ENCODE data around the gene IMPG1.

IMPG1 gene

DNA sequence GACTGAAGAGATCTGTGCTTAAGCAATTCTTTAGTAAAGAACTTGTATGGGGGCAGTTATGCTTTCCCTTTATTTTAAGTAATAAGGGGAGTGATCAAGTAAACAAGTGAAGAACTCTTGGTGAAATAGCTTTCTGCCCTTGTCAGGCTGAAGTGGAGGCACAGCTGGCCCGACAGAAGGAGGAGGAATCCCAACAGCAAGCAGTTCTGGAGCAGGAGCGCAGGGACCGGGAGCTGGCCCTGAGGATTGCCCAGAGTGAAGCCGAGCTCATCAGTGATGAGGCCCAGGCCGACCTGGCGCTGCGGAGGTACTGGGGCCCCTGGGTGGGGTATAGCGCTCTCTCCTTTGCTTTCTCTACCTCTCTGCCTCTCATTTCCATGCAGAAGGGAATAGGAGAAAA is 180.1 kb downstream of the IMPG1 start:
- DNase-seq: no peak

DNA sequence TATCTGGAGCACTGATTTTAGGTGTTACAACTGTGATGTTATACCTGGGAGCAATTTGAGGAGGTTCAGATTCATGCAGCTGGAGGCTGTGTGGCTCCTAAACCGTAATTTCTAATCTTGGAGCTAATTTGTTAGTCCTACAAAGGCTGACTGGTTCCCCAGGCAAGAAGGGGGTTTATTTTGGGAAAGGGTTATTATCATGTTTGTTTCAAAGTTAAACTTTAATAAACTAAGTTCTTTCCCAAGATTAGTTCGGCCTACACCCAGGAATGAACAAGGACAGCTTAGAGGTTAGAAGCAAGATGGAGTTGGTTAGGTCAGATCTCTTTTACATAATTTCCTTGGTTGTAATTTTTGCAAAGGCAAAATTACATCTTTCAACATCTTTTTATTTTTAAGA is 187.6 kb downstream of the IMPG1 start:
- DNase-seq: no peak

DNA sequence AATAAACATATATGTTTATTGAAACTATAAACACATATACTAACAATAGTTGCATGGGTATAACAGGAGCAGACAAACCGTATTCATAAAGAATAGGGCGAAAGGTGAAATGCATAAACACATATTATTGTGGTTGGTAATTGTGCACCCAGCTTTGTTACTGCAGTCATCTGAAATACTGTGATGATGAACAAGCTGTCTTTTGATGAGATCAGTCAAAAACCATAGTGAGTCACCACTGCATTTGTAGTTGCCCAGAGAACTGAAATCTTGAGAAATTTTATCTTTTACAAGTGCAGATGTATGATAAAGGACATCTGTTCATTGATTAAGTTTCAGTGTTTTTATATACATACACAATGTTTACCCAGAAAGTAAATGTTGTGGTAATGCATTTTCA is 189.7 kb downstream of the IMPG1 start:
- no peak for DNase-seq

DNA sequence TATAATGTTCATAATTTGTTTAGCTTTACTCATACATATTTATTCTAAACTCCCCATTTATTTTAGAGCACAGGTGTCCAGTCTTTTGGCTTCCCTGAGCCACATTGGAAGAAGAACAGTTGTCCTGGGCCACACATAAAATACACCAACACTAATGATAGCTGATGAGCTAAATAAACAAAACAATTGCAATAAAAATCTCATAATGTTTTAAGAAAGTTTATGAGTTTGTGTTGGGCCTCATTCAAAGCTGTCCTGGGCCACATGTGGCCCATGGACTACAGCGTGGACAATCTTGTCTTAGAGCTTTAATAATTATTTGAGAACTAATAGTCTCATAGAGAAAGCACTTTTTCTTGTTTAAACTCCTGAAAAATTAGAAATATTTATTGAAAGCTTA is 192.2 kb downstream of the IMPG1 start:
- DNase-seq: no peak

DNA sequence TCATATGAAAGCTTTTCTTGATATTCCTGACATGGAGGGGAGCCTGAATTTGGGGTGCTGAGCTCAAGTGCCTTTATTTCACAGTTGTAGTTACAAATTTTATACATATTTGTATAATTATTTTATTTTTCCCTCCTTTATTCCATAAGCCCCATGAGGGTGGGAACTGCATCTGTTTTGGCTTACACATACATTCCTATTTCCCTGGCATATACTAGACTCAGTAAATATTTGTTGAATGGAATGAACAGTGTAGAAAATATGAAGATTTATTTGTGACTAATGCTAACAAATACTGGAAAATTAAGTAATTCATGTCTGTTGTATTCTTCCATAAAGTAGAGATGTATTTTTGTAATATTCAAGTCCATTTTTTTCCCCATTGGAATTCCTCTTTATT is 196.3 kb downstream of the IMPG1 start:
- no peak for DNase-seq

DNA sequence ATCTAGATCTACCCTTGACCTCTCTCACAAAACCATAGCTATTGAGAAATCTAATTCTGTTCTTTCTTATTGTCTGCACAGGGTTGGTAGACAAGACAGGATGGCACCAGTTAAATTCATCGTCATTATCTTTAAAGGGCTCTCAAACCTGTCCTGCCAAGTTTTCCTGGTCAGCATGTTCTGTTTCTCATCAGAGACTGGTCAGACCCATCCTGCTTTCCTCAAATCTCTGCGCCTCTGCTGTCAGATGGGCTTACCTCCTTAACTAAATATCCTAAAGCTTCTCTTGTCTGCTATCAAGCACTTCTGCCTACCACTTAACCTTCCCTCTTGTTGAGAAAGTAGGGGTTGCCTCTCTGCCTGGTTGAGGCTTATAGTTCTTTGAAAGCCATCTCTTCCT is 198.2 kb downstream of the IMPG1 start:
- DNase-seq: no peak
